WTC11 (cell line): ENCODE data around the gene ATG13. TPM values are rescaled to one million over a fixed set of nuclear protein-coding genes. Genes with fewer than 3 reads are reported as not detected.

Source experiments
- ATAC-seq: fragments of 200-7000 bp; cut with Tn5 transposase; 2 replicates; pipeline ENCODE4 v1.10.0; 2021; ENCODE audit warnings: mild to moderate bottlenecking, moderate library complexity
- CTCF ChIA-PET: fragments of 300-600 bp; sonication (Branson Sonifier 250); formaldehyde crosslinking; loops from one replicate; lab custom pipeline; 2021; ENCODE audit warnings: antibody characterized with exemption; lab: Charles Lee
- POLR2A ChIA-PET: fragments of 350-600 bp; sonication (Branson Sonifier 250); formaldehyde crosslinking; loops from one replicate; lab custom pipeline; 2021; ENCODE audit warnings: antibody characterized with exemption; lab: Charles Lee
- DNase-seq: peaks from one replicate; pipeline ENCODE4 v3.0.0; 2021; ENCODE audit warnings: low spot score
- H3K27ac Mint-ChIP-seq: 2 replicates; pipeline ENCODE4 v1.8.0; 2021; ENCODE audit warnings: mixed read lengths
- H3K27me3 Mint-ChIP-seq: 2 replicates; pipeline ENCODE4 v1.8.0; 2021; ENCODE audit warnings: low read depth, mild to moderate bottlenecking, moderate library complexity, mixed read lengths
- H3K36me3 Mint-ChIP-seq: 2 replicates; pipeline ENCODE4 v1.8.0; 2021; ENCODE audit warnings: mixed read lengths
- H3K4me1 Mint-ChIP-seq: 2 replicates; pipeline ENCODE4 v1.8.0; 2022; ENCODE audit warnings: mixed read lengths
- H3K4me3 Mint-ChIP-seq: 2 replicates; pipeline ENCODE4 v1.8.0; 2021; ENCODE audit warnings: mild to moderate bottlenecking, moderate library complexity, mixed read lengths
- H3K9me3 Mint-ChIP-seq: 2 replicates; pipeline ENCODE4 v1.8.0; 2021; ENCODE audit warnings: mixed read lengths
- CBFB ChIP-seq: sonication (generic); formaldehyde crosslinking; IDR thresholded peaks from 2 replicates; pipeline ENCODE4 v1.8.1; 2022; ENCODE audit warnings: mild to moderate bottlenecking, low read depth, missing genetic modification reagents
- ELF4 ChIP-seq: sonication (generic); formaldehyde crosslinking; IDR thresholded peaks from 2 replicates; pipeline ENCODE4 v1.8.1; 2022; ENCODE audit warnings: low read depth, mild to moderate bottlenecking, moderate library complexity, missing genetic modification reagents
- GRHL2 ChIP-seq: fragments of 250-450 bp; sonication (Bioruptor Pico); IDR thresholded peaks from 2 replicates; pipeline ENCODE4 v1.8.0; 2022; ENCODE audit warnings: mild to moderate bottlenecking, moderate library complexity; ENCODE audit not compliant: insufficient replicate concordance, severe bottlenecking
- IRF2 ChIP-seq: sonication (generic); formaldehyde crosslinking; IDR thresholded peaks from 2 replicates; pipeline ENCODE4 v1.8.0; 2022; ENCODE audit warnings: low read depth, missing genetic modification reagents, borderline replicate concordance
- NFATC4 ChIP-seq: fragments of 250-450 bp; sonication (Bioruptor Pico); IDR thresholded peaks from 2 replicates; pipeline ENCODE4 v1.9.0; 2021; ENCODE audit warnings: mild to moderate bottlenecking
- NFE2L1 ChIP-seq: sonication (generic); formaldehyde crosslinking; IDR thresholded peaks from 2 replicates; pipeline ENCODE4 v1.8.1; 2023; ENCODE audit warnings: missing genetic modification reagents
- NR3C1 ChIP-seq: sonication (generic); formaldehyde crosslinking; conservative IDR thresholded peaks from 2 replicates; pipeline ENCODE4 v1.8.1; 2023; ENCODE audit warnings: low read depth, mild to moderate bottlenecking, missing genetic modification reagents
- RELA ChIP-seq: sonication (generic); formaldehyde crosslinking; IDR thresholded peaks from 2 replicates; pipeline ENCODE4 v1.8.1; 2022; ENCODE audit warnings: missing genetic modification reagents, mild to moderate bottlenecking, borderline replicate concordance
- RORB ChIP-seq: fragments of 250-450 bp; sonication (Bioruptor Pico); IDR thresholded peaks from 2 replicates; pipeline ENCODE4 v1.9.0; 2021; ENCODE audit warnings: mild to moderate bottlenecking
- SMAD4 ChIP-seq: sonication (generic); formaldehyde crosslinking; IDR thresholded peaks from 2 replicates; pipeline ENCODE4 v1.8.0; 2022; ENCODE audit warnings: mild to moderate bottlenecking, missing genetic modification reagents
- TEAD4 ChIP-seq: sonication (generic); formaldehyde crosslinking; IDR thresholded peaks from 2 replicates; pipeline ENCODE4 v1.8.0; 2022; ENCODE audit warnings: mild to moderate bottlenecking, missing genetic modification reagents
- USF2 ChIP-seq: sonication (generic); formaldehyde crosslinking; IDR thresholded peaks from 2 replicates; pipeline ENCODE4 v1.8.1; 2023; ENCODE audit warnings: mild to moderate bottlenecking, missing genetic modification reagents, moderate library complexity
- ZNF317 ChIP-seq: sonication (generic); formaldehyde crosslinking; IDR thresholded peaks from 2 replicates; pipeline ENCODE4 v1.8.1; 2023; ENCODE audit warnings: low read depth, mild to moderate bottlenecking, moderate library complexity, missing genetic modification reagents, borderline replicate concordance
- ZNF512 ChIP-seq: sonication (generic); formaldehyde crosslinking; IDR thresholded peaks from 2 replicates; pipeline ENCODE4 v1.8.1; 2022; ENCODE audit warnings: missing genetic modification reagents, borderline replicate concordance
- total RNA-seq: library from RNA; stranded (reverse); gene quantifications from 3 replicates; pipeline ENCODE4 v1.2.3, GENCODE V29; 2021
- TF ChIP-seq, protein P1 (sequence below): sonication (generic); formaldehyde crosslinking; IDR thresholded peaks from 2 replicates; pipeline ENCODE4 v1.8.0; 2022; ENCODE audit warnings: mild to moderate bottlenecking, missing genetic modification reagents
- TF ChIP-seq, protein P2 (sequence below): sonication (generic); formaldehyde crosslinking; IDR thresholded peaks from 2 replicates; pipeline ENCODE4 v1.8.1; 2022; ENCODE audit warnings: low read depth, mild to moderate bottlenecking, moderate library complexity, missing genetic modification reagents, borderline replicate concordance
- TF ChIP-seq, protein P3 (sequence below): sonication (generic); formaldehyde crosslinking; IDR thresholded peaks from 2 replicates; pipeline ENCODE4 v1.8.1; 2023; ENCODE audit warnings: mild to moderate bottlenecking, missing genetic modification reagents, moderate library complexity
- TF ChIP-seq, protein P4 (sequence below): sonication (generic); formaldehyde crosslinking; IDR thresholded peaks from 2 replicates; pipeline ENCODE4 v1.8.0; 2023; ENCODE audit warnings: missing genetic modification reagents
- TF ChIP-seq, protein P5 (sequence below): sonication (generic); formaldehyde crosslinking; IDR thresholded peaks from 2 replicates; pipeline ENCODE4 v1.8.0; 2022; ENCODE audit warnings: mild to moderate bottlenecking, missing genetic modification reagents
- TF ChIP-seq, protein P6 (sequence below): sonication (generic); formaldehyde crosslinking; IDR thresholded peaks from 2 replicates; pipeline ENCODE4 v1.8.1; 2023; ENCODE audit warnings: mild to moderate bottlenecking, missing genetic modification reagents, borderline replicate concordance

ATG13 gene
- total RNA-seq, 1 experiment from 2014 or later: 85.4 TPM

- ChIA-PET POLR2A (no interaction called here), CTCF (no interaction called here)
- no peak overlapping the region for H3K27ac Mint-ChIP-seq
- TF ChIP-seq ZNF317 (CRISPR knock-in tag) (no peak), ZNF512 (CRISPR knock-in tag) (no peak), RORB (CRISPR knock-in tag) (no peak), NR3C1 (no peak), TEAD4 (CRISPR knock-in tag) (no peak), ELF4 (CRISPR knock-in tag) (no peak), SMAD4 (no peak), IRF2 (CRISPR knock-in tag) (no peak)
- TF ChIP-seq, protein P1, sequence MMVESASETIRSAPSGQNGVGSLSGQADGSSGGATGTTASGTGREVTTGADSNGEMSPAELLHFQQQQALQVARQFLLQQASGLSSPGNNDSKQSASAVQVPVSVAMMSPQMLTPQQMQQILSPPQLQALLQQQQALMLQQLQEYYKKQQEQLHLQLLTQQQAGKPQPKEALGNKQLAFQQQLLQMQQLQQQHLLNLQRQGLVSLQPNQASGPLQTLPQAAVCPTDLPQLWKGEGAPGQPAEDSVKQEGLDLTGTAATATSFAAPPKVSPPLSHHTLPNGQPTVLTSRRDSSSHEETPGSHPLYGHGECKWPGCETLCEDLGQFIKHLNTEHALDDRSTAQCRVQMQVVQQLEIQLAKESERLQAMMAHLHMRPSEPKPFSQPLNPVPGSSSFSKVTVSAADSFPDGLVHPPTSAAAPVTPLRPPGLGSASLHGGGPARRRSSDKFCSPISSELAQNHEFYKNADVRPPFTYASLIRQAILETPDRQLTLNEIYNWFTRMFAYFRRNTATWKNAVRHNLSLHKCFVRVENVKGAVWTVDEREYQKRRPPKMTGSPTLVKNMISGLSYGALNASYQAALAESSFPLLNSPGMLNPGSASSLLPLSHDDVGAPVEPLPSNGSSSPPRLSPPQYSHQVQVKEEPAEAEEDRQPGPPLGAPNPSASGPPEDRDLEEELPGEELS (CRISPR knock-in tag): no peak
- TF ChIP-seq, protein P2, sequence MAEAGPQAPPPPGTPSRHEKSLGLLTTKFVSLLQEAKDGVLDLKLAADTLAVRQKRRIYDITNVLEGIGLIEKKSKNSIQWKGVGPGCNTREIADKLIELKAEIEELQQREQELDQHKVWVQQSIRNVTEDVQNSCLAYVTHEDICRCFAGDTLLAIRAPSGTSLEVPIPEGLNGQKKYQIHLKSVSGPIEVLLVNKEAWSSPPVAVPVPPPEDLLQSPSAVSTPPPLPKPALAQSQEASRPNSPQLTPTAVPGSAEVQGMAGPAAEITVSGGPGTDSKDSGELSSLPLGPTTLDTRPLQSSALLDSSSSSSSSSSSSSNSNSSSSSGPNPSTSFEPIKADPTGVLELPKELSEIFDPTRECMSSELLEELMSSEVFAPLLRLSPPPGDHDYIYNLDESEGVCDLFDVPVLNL (CRISPR knock-in tag): no peak
- TF ChIP-seq, protein P3, sequence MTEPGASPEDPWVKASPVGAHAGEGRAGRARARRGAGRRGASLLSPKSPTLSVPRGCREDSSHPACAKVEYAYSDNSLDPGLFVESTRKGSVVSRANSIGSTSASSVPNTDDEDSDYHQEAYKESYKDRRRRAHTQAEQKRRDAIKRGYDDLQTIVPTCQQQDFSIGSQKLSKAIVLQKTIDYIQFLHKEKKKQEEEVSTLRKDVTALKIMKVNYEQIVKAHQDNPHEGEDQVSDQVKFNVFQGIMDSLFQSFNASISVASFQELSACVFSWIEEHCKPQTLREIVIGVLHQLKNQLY (CRISPR knock-in tag): no peak
- TF ChIP-seq, protein P4, sequence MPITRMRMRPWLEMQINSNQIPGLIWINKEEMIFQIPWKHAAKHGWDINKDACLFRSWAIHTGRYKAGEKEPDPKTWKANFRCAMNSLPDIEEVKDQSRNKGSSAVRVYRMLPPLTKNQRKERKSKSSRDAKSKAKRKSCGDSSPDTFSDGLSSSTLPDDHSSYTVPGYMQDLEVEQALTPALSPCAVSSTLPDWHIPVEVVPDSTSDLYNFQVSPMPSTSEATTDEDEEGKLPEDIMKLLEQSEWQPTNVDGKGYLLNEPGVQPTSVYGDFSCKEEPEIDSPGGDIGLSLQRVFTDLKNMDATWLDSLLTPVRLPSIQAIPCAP (CRISPR knock-in tag): no peak
- H3K4me1 Mint-ChIP-seq: no peaks in the 10 kb centered on the region
- H3K9me3 Mint-ChIP-seq: no peaks in the 10 kb centered on the region
- H3K4me3 Mint-ChIP-seq: no peak overlapping the region
- ATAC-seq: no peak
- no peak for DNase-seq
- H3K27me3 Mint-ChIP-seq: no peaks in the 10 kb centered on the region
- peaks cover 62% of the 10 kb centered on the region for H3K36me3 Mint-ChIP-seq
Observed at GRCh38 chr11:46661836-46662235, 44.5 kb downstream of the ATG13 start.

DNA sequence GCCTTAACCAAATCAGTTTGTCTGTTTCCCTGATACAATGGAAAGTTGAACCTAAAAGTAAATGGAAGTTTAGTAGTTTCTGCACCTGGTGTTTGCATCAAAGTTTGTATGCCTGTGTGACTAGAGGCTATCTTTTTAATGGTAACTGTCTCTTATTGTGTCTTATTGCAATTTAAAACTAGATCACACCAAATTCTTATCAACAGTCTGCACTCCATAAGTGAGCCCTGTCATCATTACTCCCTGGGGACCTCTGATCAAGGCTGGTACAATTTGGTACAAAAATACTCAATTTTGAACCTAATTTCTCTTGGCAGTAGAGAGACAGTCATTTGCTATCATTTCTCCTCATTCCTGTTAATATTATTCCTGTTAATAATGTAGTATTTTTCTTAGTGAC is 45.0 kb downstream of the ATG13 start:
- no peaks in the 10 kb centered on the region for H3K4me1 Mint-ChIP-seq
- ATAC-seq: no peak
- no peak overlapping the region for H3K27ac Mint-ChIP-seq
- no peak overlapping the region for H3K4me3 Mint-ChIP-seq
- peaks cover 57% of the 10 kb centered on the region for H3K36me3 Mint-ChIP-seq
- DNase-seq: no peak
- H3K27me3 Mint-ChIP-seq: no peaks in the 10 kb centered on the region
- H3K9me3 Mint-ChIP-seq: no peaks in the 10 kb centered on the region
- ChIA-PET CTCF (no interaction called here), POLR2A (no interaction called here)
- TF ChIP-seq TEAD4 (CRISPR knock-in tag): no peak
- no peak for TF ChIP-seq RELA
- no peak for TF ChIP-seq NFE2L1 (CRISPR knock-in tag)
- TF ChIP-seq, protein P5, sequence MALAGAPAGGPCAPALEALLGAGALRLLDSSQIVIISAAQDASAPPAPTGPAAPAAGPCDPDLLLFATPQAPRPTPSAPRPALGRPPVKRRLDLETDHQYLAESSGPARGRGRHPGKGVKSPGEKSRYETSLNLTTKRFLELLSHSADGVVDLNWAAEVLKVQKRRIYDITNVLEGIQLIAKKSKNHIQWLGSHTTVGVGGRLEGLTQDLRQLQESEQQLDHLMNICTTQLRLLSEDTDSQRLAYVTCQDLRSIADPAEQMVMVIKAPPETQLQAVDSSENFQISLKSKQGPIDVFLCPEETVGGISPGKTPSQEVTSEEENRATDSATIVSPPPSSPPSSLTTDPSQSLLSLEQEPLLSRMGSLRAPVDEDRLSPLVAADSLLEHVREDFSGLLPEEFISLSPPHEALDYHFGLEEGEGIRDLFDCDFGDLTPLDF (CRISPR knock-in tag): no peak
- TF ChIP-seq, protein P6, sequence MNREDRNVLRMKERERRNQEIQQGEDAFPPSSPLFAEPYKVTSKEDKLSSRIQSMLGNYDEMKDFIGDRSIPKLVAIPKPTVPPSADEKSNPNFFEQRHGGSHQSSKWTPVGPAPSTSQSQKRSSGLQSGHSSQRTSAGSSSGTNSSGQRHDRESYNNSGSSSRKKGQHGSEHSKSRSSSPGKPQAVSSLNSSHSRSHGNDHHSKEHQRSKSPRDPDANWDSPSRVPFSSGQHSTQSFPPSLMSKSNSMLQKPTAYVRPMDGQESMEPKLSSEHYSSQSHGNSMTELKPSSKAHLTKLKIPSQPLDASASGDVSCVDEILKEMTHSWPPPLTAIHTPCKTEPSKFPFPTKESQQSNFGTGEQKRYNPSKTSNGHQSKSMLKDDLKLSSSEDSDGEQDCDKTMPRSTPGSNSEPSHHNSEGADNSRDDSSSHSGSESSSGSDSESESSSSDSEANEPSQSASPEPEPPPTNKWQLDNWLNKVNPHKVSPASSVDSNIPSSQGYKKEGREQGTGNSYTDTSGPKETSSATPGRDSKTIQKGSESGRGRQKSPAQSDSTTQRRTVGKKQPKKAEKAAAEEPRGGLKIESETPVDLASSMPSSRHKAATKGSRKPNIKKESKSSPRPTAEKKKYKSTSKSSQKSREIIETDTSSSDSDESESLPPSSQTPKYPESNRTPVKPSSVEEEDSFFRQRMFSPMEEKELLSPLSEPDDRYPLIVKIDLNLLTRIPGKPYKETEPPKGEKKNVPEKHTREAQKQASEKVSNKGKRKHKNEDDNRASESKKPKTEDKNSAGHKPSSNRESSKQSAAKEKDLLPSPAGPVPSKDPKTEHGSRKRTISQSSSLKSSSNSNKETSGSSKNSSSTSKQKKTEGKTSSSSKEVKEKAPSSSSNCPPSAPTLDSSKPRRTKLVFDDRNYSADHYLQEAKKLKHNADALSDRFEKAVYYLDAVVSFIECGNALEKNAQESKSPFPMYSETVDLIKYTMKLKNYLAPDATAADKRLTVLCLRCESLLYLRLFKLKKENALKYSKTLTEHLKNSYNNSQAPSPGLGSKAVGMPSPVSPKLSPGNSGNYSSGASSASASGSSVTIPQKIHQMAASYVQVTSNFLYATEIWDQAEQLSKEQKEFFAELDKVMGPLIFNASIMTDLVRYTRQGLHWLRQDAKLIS (CRISPR knock-in tag): no peak
- TF ChIP-seq RORB (CRISPR knock-in tag): no peak
- TF ChIP-seq, protein P3 (CRISPR knock-in tag): no peak
- TF ChIP-seq NFATC4 (CRISPR knock-in tag): no peak
- no peak for TF ChIP-seq GRHL2 (CRISPR knock-in tag)
- no peak for TF ChIP-seq CBFB (CRISPR knock-in tag)
- no peak for TF ChIP-seq USF2 (CRISPR knock-in tag)
